Liver (tissue), 8 donors: ENCODE data around the gene SORL1-AS1.

Experiments used
- DNase-seq: peaks from one replicate; pipeline ENCODE4 v3.0.0-alpha.2; 2017; ENCODE audit warnings: low spot score
- H3K27ac ChIP-seq, 2 donors: one replicate each; pipeline ENCODE4 v1.7.0; 2013; ENCODE audit warnings: inconsistent platforms in 2 of 2, low read length in 2 of 2, control low read depth in 1 of 2, low read depth in 1 of 2, mild to moderate bottlenecking in 1 of 2
- H3K27me3 ChIP-seq, 4 donors: one replicate each; pipeline versions ENCODE4 v1.6.1 to v1.7.0; 2013; ENCODE audit warnings: low read length in 3 of 4, inconsistent platforms in 1 of 4, mild to moderate bottlenecking in 1 of 4, moderate library complexity in 1 of 4; ENCODE audit not compliant: control insufficient read depth in 4 of 4, insufficient read depth in 4 of 4
- H3K36me3 ChIP-seq, 4 donors: one replicate each; pipeline versions ENCODE4 v1.6.1 to v1.7.0; 2013; ENCODE audit warnings: low read length in 3 of 4, mild to moderate bottlenecking in 3 of 4, low read depth in 1 of 4, moderate library complexity in 1 of 4; ENCODE audit not compliant: control insufficient read depth in 4 of 4, insufficient read depth in 3 of 4
- H3K4me1 ChIP-seq, 4 donors: one replicate each; pipeline versions ENCODE4 v1.6.1 to v1.7.0; 2013; ENCODE audit warnings: low read length in 3 of 4, mild to moderate bottlenecking in 3 of 4, moderate library complexity in 1 of 4; ENCODE audit not compliant: control insufficient read depth in 4 of 4, insufficient read depth in 4 of 4
- H3K4me3 ChIP-seq, 3 donors: one replicate each; pipeline versions ENCODE4 v1.6.1 to v1.7.0; 2013; ENCODE audit warnings: low read length in 3 of 3, control low read depth in 1 of 3, low read depth in 1 of 3, mild to moderate bottlenecking in 1 of 3
- H3K9ac ChIP-seq, 2 donors: one replicate each; pipeline ENCODE4 v1.7.0; 2013; ENCODE audit warnings: low read length in 2 of 2, mild to moderate bottlenecking in 2 of 2, moderate library complexity in 2 of 2, control low read depth in 1 of 2, low read depth in 1 of 2
- H3K9me3 ChIP-seq, 4 donors: one replicate each; pipeline versions ENCODE4 v1.6.1 to v1.7.0; 2013; ENCODE audit warnings: low read length in 3 of 4; ENCODE audit not compliant: control insufficient read depth in 4 of 4
- ATF3 ChIP-seq: IDR thresholded peaks from 2 replicates; pipeline ENCODE4 v1.6.1; 2016; ENCODE audit warnings: antibody characterized with exemption
- CTCF ChIP-seq: fragments of 150-350 bp; IDR thresholded peaks from 2 replicates; pipeline ENCODE4 v1.5.1; 2017; ENCODE audit warnings: improper control_type of control experiment, low read depth, low read length; ENCODE audit not compliant: missing input control
- EGR1 ChIP-seq, 2 donors: IDR thresholded peaks; 2 replicates each; pipeline ENCODE4 v1.6.1; 2016 to 2018; ENCODE audit warnings: antibody characterized with exemption in 2 of 2, low read depth in 2 of 2
- FOXA1 ChIP-seq: IDR thresholded peaks from 2 replicates; pipeline ENCODE4 v1.6.1; 2016; ENCODE audit warnings: antibody characterized with exemption
- FOXA2 ChIP-seq: IDR thresholded peaks from 2 replicates; pipeline ENCODE4 v1.6.1; 2016; ENCODE audit warnings: antibody characterized with exemption
- GABPA ChIP-seq, 2 donors: IDR thresholded peaks in 1 of 2; conservative IDR thresholded peaks in 1 of 2; 2 replicates each; pipeline ENCODE4 v1.6.1; 2016; ENCODE audit warnings: antibody characterized with exemption in 2 of 2, mild to moderate bottlenecking in 1 of 2, moderate library complexity in 1 of 2
- HNF4A ChIP-seq, 2 donors: conservative IDR thresholded peaks; 2 replicates each; pipeline ENCODE4 v1.6.1; 2016; ENCODE audit warnings: antibody characterized with exemption in 2 of 2, mild to moderate bottlenecking in 2 of 2
- HNF4G ChIP-seq: IDR thresholded peaks from 2 replicates; pipeline ENCODE4 v1.6.1; 2016; ENCODE audit warnings: antibody characterized with exemption
- JUND ChIP-seq, 2 donors: IDR thresholded peaks; 2 replicates each; pipeline ENCODE4 v1.6.1; 2016; ENCODE audit warnings: antibody characterized with exemption in 2 of 2
- MAX ChIP-seq: IDR thresholded peaks from 2 replicates; pipeline ENCODE4 v1.6.1; 2016; ENCODE audit warnings: antibody characterized with exemption
- NR2F2 ChIP-seq: IDR thresholded peaks from 2 replicates; pipeline ENCODE4 v1.6.1; 2016; ENCODE audit warnings: antibody characterized with exemption
- RAD21 ChIP-seq, 2 donors: IDR thresholded peaks; 2 replicates each; pipeline ENCODE4 v1.6.1; 2016; ENCODE audit warnings: antibody characterized with exemption in 2 of 2, mild to moderate bottlenecking in 2 of 2
- REST ChIP-seq: IDR thresholded peaks from 2 replicates; pipeline ENCODE4 v1.6.1; 2016; ENCODE audit warnings: antibody characterized with exemption, mild to moderate bottlenecking
- SP1 ChIP-seq: IDR thresholded peaks from 2 replicates; pipeline ENCODE4 v1.6.1; 2018; ENCODE audit warnings: antibody characterized with exemption, mild to moderate bottlenecking
- TAF1 ChIP-seq: conservative IDR thresholded peaks from 2 replicates; pipeline ENCODE4 v1.6.1; 2016; ENCODE audit warnings: antibody characterized with exemption, mild to moderate bottlenecking
- ZBTB33 ChIP-seq: IDR thresholded peaks from 2 replicates; pipeline ENCODE4 v1.6.1; 2016; ENCODE audit warnings: antibody characterized with exemption
- WGBS: extraction: QIAGEN DNeasy Blood & Tissue Kit; methylation state at CpG from one replicate; pipeline ENCODE4 v1.1.7; 2013; 5-methylcytosine and 5-hydroxymethylcytosine counted together
- donor health status: healthy.
- donor health status: healthy.
- donor health status: healthy.
- donor health status: healthy.
- donor health status: healthy.

The SORL1-AS1 gene

GRCh38 chr11:121478226-121478894, 25.6 kb upstream of the SORL1-AS1 start:
- H3K27me3 ChIP-seq: no peaks in the 10 kb centered on the region
- H3K27ac ChIP-seq: peak overlapping the region; percentile 0 to 37
- H3K4me3 ChIP-seq: no peak overlapping the region
- 94% methylated on average over 18 of the region's 18 CpGs for WGBS
- peaks cover 0 to 14% (median under 1%) of the 10 kb centered on the region in 4 donors for H3K4me1 ChIP-seq
- peaks cover 0 to 16% (median 1%) of the 10 kb centered on the region in 4 donors for H3K36me3 ChIP-seq
- TF ChIP-seq NR2F2: no peak
- no peak for TF ChIP-seq HNF4G
- TF ChIP-seq TAF1: no peak
- no peak for TF ChIP-seq SP1
- TF ChIP-seq RAD21 (IDR thresholded peaks at IDR 0.05): no peak
- TF ChIP-seq MAX: no peak
- TF ChIP-seq EGR1 (IDR thresholded peaks at IDR 0.05; ENCODE audit: low read depth in 2 of 2): no peak
- no peak for TF ChIP-seq REST
- TF ChIP-seq ATF3: no peak
- no peak for TF ChIP-seq ZBTB33
- no peak for TF ChIP-seq HNF4A (conservative IDR thresholded peaks at IDR 0.05)
- TF ChIP-seq FOXA1: no peak
- H3K9me3 ChIP-seq: no peaks in the 10 kb centered on the region
- no peak for DNase-seq
- H3K9ac ChIP-seq: no peak overlapping the region

GRCh38 chr11:121476379-121477032, 23.7 kb upstream of the SORL1-AS1 start:
- Histone ChIP-seq H3K27ac (peak overlapping the region; percentile 11 to 33), H3K4me1 (peaks cover 0 to 20% (median 3%) of the 10 kb centered on the region in 4 donors), H3K27me3 (no peaks in the 10 kb centered on the region), H3K4me3 (no peak overlapping the region), H3K9ac (no peak overlapping the region), H3K36me3 (peaks cover 0 to 16% (median 1%) of the 10 kb centered on the region in 4 donors), H3K9me3 (no peaks in the 10 kb centered on the region)
- WGBS: 68% methylated on average over 5 of the region's 5 CpGs
- DNase-seq: no peak
- TF ChIP-seq GABPA (IDR thresholded peaks at IDR 0.05 in 1 of 2, conservative IDR thresholded peaks at IDR 0.05 in 1 of 2) (no peak), TAF1 (no peak), JUND (IDR thresholded peaks at IDR 0.05) (no peak), NR2F2 (no peak), FOXA2 (no peak), HNF4G (no peak), MAX (no peak), CTCF (no peak), REST (no peak), ZBTB33 (no peak)
